OCI-LY3 (cell line): ENCODE data around the gene MYO5A.

Experiments
- H2AFZ ChIP-seq: fragments of 200-600, 300-600 bp; shearing (Covaris generic); 2 replicates; pipeline ENCODE4 v1.6.0; 2014; ENCODE audit warnings: antibody characterized with exemption, low read depth, low read length
- H3K27ac ChIP-seq: fragments of 200-600, 300-600 bp; sonication (generic); 2 replicates; pipeline ENCODE4 v1.5.1; 2014; ENCODE audit warnings: mild to moderate bottlenecking, low read length, moderate library complexity, mixed read lengths
- H3K27me3 ChIP-seq: fragments of 200-600, 300-600 bp; sonication (generic); 2 replicates; pipeline ENCODE4 v1.6.1; 2014; ENCODE audit warnings: low read depth, low read length, mixed read lengths
- H3K36me3 ChIP-seq: fragments of 200-600, 300-600 bp; sonication (generic); replicated peaks from 2 replicates; pipeline ENCODE3; 2014; ENCODE audit warnings: low read depth, low read length, mixed read lengths
- H3K4me1 ChIP-seq: fragments of 300-600, 200-600 bp; sonication (generic); 2 replicates; pipeline ENCODE4 v1.6.1; 2014; ENCODE audit warnings: low read length, mixed read lengths
- H3K4me2 ChIP-seq: fragments of 200-600, 300-600 bp; sonication (generic); 2 replicates; pipeline ENCODE4 v1.6.1; 2014; ENCODE audit warnings: low read length, mixed read lengths
- H3K4me3 ChIP-seq: fragments of 300-600, 200-600 bp; sonication (generic); 2 replicates; pipeline ENCODE4 v1.5.1; 2014; ENCODE audit warnings: antibody characterized with exemption, mild to moderate bottlenecking, low read length, moderate library complexity
- H3K79me2 ChIP-seq: fragments of 300-600, 200-600 bp; shearing (Covaris generic); 2 replicates; pipeline ENCODE4 v1.6.1; 2014; ENCODE audit warnings: mild to moderate bottlenecking, low read length, mixed read lengths
- H3K9ac ChIP-seq: fragments of 300-600, 200-600 bp; shearing (Covaris generic); 2 replicates; pipeline ENCODE4 v1.6.0; 2014; ENCODE audit warnings: mild to moderate bottlenecking, low read length, moderate library complexity
- H3K9me3 ChIP-seq: fragments of 200-600, 300-600 bp; shearing (Covaris generic); 2 replicates; pipeline ENCODE4 v1.6.1; 2014; ENCODE audit warnings: low read length, mixed read lengths; ENCODE audit not compliant: insufficient read depth
- H4K20me1 ChIP-seq: fragments of 200-600, 300-600 bp; sonication (generic); 2 replicates; pipeline ENCODE4 v1.6.1; 2016; ENCODE audit warnings: low read length, mixed read lengths; ENCODE audit not compliant: insufficient read depth
- CTCF ChIP-seq: fragments of 200-600, 300-600 bp; sonication (generic); IDR thresholded peaks from 2 replicates; pipeline ENCODE4 v1.5.1; 2014; ENCODE audit warnings: antibody characterized with exemption, low read length, low read depth
- EZH2phosphoT487 ChIP-seq: fragments of 200-600 bp; shearing (Covaris generic); IDR thresholded peaks from 2 replicates; pipeline ENCODE4 v1.6.1; 2018; ENCODE audit warnings: antibody characterized with exemption, mixed run types, low read depth

The MYO5A gene

GRCh38 chr15:52262364-52262763, 266.3 kb downstream of the MYO5A start:
- H3K4me1 ChIP-seq = peaks cover 64% of the 10 kb centered on the region
- H3K27ac ChIP-seq = peak overlapping the region; percentile 97
- peak overlapping the region; percentile 55 for H3K4me2 ChIP-seq
- H4K20me1 ChIP-seq = no peaks in the 10 kb centered on the region
- H3K9ac ChIP-seq = peak overlapping the region; percentile 82
- no peaks in the 10 kb centered on the region for H3K79me2 ChIP-seq
- H3K27me3 ChIP-seq = no peaks in the 10 kb centered on the region
- TF ChIP-seq EZH2phosphoT487 (no peak), CTCF (no peak)
- H3K36me3 ChIP-seq = no peaks in the 10 kb centered on the region
- H2AFZ ChIP-seq = peak overlapping the region; percentile 47; the same call in 1 of the 2 replicates
- H3K9me3 ChIP-seq = no peaks in the 10 kb centered on the region
- H3K4me3 ChIP-seq = 0 out of 2 replicates have a peak overlapping the region, but pooled peaks have one; percentile 12

- no peaks in the 10 kb centered on the region for H3K36me3 ChIP-seq
- no peaks in the 10 kb centered on the region for H3K9me3 ChIP-seq
- H3K4me3 ChIP-seq = peak overlapping the region; percentile 33; the same call in 1 of the 2 replicates
- no peaks in the 10 kb centered on the region for H3K27me3 ChIP-seq
- no peaks in the 10 kb centered on the region for H4K20me1 ChIP-seq
- H2AFZ ChIP-seq = 0 out of 2 replicates have a peak overlapping the region, but pooled peaks have one; percentile 29
- H3K4me2 ChIP-seq = peak overlapping the region; percentile 71
- H3K79me2 ChIP-seq = no peaks in the 10 kb centered on the region
- TF ChIP-seq EZH2phosphoT487 (no peak), CTCF (0 out of 2 replicates have a peak, but pooled peaks have one; percentile 12)
- peak overlapping the region; percentile 90 for H3K9ac ChIP-seq
- peaks cover 71% of the 10 kb centered on the region for H3K4me1 ChIP-seq
- H3K27ac ChIP-seq = peak overlapping the region; percentile 97
These were observed 267.0 kb downstream of the MYO5A start for GRCh38 chr15:52261498-52262242.

- H3K4me2 ChIP-seq = peak overlapping the region; percentile 71
- peak overlapping the region; percentile 90 for H3K9ac ChIP-seq
- no peak overlapping the region for H2AFZ ChIP-seq
- peak overlapping the region; percentile 97 for H3K27ac ChIP-seq
- no peaks in the 10 kb centered on the region for H3K9me3 ChIP-seq
- no peaks in the 10 kb centered on the region for H4K20me1 ChIP-seq
- H3K27me3 ChIP-seq = no peaks in the 10 kb centered on the region
- H3K4me3 ChIP-seq = no peak overlapping the region
- TF ChIP-seq CTCF (no peak), EZH2phosphoT487 (no peak)
- no peaks in the 10 kb centered on the region for H3K79me2 ChIP-seq
- no peaks in the 10 kb centered on the region for H3K36me3 ChIP-seq
- peaks cover 76% of the 10 kb centered on the region for H3K4me1 ChIP-seq
These were observed 267.7 kb downstream of the MYO5A start for GRCh38 chr15:52261026-52261425.

- Histone ChIP-seq H3K36me3 (no peaks in the 10 kb centered on the region), H3K4me2 (no peak overlapping the region), H3K27me3 (no peaks in the 10 kb centered on the region), H2AFZ (no peak overlapping the region), H3K9me3 (no peaks in the 10 kb centered on the region), H3K27ac (peak overlapping the region; percentile 97; the same call in 1 of the 2 replicates), H3K9ac (no peak overlapping the region; the same call in 1 of the 2 replicates), H3K4me3 (no peak overlapping the region), H3K79me2 (no peaks in the 10 kb centered on the region), H3K4me1 (peaks cover 91% of the 10 kb centered on the region), H4K20me1 (no peaks in the 10 kb centered on the region)
- TF ChIP-seq EZH2phosphoT487 = no peak
- TF ChIP-seq CTCF = no peak
These were observed 269.2 kb downstream of the MYO5A start for GRCh38 chr15:52259503-52259902.
